ENCODE data around the gene VEGFA. TPM values are rescaled to one million over a fixed set of nuclear protein-coding genes. Genes with fewer than 3 reads are reported as not detected.

VEGFA gene
- total RNA-seq, 3 donors from 2014 or later, result 89.4 to 165 (median 94.7) TPM

DNA sequence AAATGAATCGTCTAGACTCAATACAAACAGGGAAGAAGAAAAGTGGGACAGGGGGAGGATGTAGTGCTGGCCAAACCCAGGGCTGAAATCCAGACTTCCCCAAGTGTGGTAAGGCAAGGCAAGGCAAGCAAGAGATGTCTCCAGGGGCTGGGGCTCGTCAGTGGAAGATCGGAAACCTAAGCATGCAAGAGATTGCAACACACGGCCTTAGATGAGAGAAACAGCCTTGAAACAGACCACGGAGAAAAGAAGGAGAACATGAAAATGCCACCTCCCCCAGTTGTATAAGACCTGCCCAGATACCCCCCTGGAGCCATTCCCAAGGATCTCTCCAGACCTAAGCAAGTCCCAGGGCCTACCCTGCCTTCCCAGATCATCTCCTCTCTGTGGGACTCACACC lies 20.0 kb downstream of the VEGFA start:
- intact Hi-C loops (cut with DNase I, micrococcal nuclease), result no loop called here
- TF ChIP-seq, protein P1, sequence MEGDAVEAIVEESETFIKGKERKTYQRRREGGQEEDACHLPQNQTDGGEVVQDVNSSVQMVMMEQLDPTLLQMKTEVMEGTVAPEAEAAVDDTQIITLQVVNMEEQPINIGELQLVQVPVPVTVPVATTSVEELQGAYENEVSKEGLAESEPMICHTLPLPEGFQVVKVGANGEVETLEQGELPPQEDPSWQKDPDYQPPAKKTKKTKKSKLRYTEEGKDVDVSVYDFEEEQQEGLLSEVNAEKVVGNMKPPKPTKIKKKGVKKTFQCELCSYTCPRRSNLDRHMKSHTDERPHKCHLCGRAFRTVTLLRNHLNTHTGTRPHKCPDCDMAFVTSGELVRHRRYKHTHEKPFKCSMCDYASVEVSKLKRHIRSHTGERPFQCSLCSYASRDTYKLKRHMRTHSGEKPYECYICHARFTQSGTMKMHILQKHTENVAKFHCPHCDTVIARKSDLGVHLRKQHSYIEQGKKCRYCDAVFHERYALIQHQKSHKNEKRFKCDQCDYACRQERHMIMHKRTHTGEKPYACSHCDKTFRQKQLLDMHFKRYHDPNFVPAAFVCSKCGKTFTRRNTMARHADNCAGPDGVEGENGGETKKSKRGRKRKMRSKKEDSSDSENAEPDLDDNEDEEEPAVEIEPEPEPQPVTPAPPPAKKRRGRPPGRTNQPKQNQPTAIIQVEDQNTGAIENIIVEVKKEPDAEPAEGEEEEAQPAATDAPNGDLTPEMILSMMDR (IDR thresholded peaks at IDR 0.05), result no peak
- DNase-seq, result no peak
- Histone ChIP-seq H3K4me3 (no peak overlapping the region), H3K36me3 (ENCODE audit: low read depth) (peaks cover 4% of the 10 kb centered on the region), H3K9me3 (no peaks in the 10 kb centered on the region), H3K4me1 (ENCODE audit: low read depth) (no peaks in the 10 kb centered on the region)
- peak; percentile 42 for ATAC-seq

DNA sequence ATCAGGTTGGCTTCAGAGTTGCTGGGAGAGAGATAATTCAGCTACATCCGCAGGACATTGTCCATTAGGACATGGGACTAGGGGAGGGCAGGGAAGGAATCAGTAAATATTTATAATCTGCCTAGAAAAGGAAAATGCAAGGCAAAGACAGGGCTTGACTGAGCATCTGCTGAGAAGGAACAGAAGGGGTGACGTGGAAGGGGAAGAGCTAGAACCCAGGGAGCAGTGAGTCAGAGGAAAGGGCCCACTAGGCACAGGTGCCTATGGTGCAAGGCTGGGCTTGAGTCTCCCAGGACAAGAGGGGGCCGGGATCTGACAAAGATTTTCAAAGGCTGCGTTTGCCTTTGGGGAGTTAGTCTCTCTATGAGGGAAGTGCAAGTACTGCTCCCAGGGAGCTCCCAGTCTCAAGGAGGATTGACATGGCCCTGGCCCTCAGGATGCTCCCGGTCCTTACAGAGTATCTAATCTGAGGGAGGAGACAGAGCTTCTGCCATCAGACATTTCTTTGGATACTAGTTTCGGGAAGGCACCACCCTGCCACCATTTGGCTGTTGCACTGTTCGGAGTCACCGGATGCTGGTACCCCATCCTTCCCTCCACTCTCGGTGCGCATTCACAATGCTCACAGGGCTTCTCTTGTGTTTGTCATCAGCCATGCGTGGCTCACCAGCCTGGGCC lies 21.9 kb downstream of the VEGFA start:
- intact Hi-C loops (cut with DNase I, micrococcal nuclease), result no loop called here
- Histone ChIP-seq H3K4me1 (ENCODE audit: low read depth) (no peaks in the 10 kb centered on the region), H3K9me3 (no peaks in the 10 kb centered on the region), H3K4me3 (no peak overlapping the region), H3K36me3 (ENCODE audit: low read depth) (no peaks in the 10 kb centered on the region)
- DNase-seq (peak in 2 of 3 donors; percentile 3 to 22), ATAC-seq (no peak)
- TF ChIP-seq, protein P1 (IDR thresholded peaks at IDR 0.05), result no peak

DNA sequence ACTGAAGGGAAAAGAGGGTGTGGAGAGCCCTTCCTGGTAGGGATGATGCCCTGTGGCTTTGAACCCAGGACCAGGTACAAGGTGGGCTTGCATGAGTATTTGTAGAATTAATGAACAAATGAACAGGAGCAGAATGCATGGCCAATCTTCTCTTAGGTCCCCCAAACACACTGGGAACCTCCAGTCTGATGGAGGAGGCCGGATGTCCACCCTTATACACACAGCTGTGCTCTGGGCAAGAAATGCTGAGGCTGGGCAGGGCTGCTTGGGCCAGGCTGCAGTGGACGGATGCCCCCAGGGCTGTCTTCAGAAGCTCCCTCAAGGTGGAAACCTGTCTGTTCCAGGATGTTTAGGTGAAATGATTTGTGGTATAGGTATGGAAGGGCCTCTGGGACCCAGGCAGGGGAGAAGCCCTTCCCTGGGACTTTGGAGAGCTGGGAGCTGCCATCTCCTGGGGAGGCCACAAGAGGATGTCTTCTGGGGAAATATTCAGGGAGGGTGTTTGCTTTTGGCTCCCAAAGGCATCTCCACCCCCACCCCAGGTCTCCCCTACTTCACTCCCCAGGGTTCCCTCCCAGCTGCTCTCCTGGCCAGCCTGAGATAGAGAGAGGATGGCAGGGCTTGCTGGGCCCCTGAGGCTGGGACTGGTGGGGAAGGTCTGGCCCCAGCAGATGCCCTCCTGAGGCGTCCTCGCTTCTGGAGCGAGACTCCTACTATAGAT lies 23.3 kb downstream of the VEGFA start:
- ATAC-seq, result no peak

DNA sequence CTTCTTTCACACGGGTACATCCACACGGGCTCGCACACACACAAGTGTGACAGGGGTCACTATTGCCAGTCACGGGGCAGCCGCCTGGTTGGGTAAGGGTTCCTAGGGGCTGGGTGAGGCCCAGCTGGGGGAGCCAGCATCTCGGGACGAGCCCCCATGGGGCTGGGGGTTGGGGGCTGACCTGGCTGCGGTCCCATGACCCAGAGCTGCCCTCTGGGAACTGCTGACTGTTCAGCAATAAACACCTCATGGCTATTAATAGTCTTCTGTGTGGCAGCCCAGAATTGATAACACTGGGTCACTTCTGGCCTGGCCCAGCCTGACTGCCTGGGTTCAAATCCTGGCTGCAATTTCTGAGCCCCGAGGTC lies 23.8 kb downstream of the VEGFA start:
- H3K36me3 ChIP-seq (ENCODE audit: low read depth), result no peaks in the 10 kb centered on the region
- intact Hi-C loops (cut with DNase I, micrococcal nuclease), result no loop called here
- DNase-seq, result no peak
- TF ChIP-seq, protein P1 (IDR thresholded peaks at IDR 0.05), result no peak
- H3K9me3 ChIP-seq, result no peaks in the 10 kb centered on the region
- peaks cover 7% of the 10 kb centered on the region for H3K4me1 ChIP-seq (ENCODE audit: low read depth)
- ATAC-seq, result no peak
- no peak overlapping the region for H3K4me3 ChIP-seq

More for the DNA sequence above, 23.3 kb downstream of the VEGFA start:
- TF ChIP-seq, protein P1 (IDR thresholded peaks at IDR 0.05), result no peak
- Histone ChIP-seq H3K4me3 (no peak overlapping the region), H3K9me3 (no peaks in the 10 kb centered on the region), H3K4me1 (ENCODE audit: low read depth) (peaks cover 1% of the 10 kb centered on the region), H3K36me3 (ENCODE audit: low read depth) (no peaks in the 10 kb centered on the region)
- no peak for DNase-seq
- intact Hi-C loops (cut with DNase I, micrococcal nuclease), result no loop called here

DNA sequence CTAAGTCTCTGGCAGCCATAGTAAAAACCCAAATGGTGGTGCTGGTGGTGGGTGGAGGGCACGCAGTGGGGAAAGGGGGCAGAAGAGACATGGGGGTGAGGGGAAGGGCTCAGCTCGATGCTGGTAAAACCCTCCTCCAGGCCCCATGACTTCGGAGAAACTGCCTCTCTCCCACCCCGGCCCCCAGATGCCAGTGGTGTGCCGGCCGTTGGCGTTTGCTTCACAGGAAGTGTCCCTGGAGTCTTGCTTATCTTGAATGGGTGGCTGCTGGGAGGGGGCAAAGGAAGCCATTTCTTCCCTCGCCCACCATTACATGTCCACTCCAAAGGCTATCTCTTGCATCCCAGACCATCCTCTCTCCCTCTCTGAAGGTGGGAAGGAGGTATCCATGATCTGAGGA lies 25.4 kb downstream of the VEGFA start:
- no peak for ATAC-seq
- Histone ChIP-seq H3K4me3 (no peak overlapping the region), H3K9me3 (no peaks in the 10 kb centered on the region), H3K36me3 (ENCODE audit: low read depth) (no peaks in the 10 kb centered on the region), H3K4me1 (ENCODE audit: low read depth) (peaks cover 16% of the 10 kb centered on the region)
- peak in 1 of 3 donors; percentile 24 for DNase-seq
- intact Hi-C loops (cut with DNase I, micrococcal nuclease), result no loop called here
- TF ChIP-seq, protein P1 (IDR thresholded peaks at IDR 0.05), result no peak
